Left renal pelvis (tissue), 4 donors: ENCODE results near the gene RABAC1. TPM values are rescaled to one million over a fixed set of nuclear protein-coding genes. Genes with fewer than 3 reads are reported as not detected.
"Not testable (repeated sequence)": the region's sequence is repeated elsewhere in the genome, so short reads cannot be mapped to it uniquely, and the experiment has no call there.

Source experiments
- DNase-seq, 4 donors: peaks; one replicate each; pipeline ENCODE4 v3.0.0-alpha.2; 2013; ENCODE audit warnings: low read depth in 4 of 4, low spot score in 3 of 4
- polyA plus RNA-seq, 4 donors: library from polyadenylated mRNA; unstranded; fragments of 120-200 nt; gene quantifications; one replicate each; pipeline ENCODE4 v1.2.1, GENCODE V29; 2013; ENCODE audit not compliant: insufficient read length in 4 of 4

The RABAC1 gene
- polyA plus RNA-seq, 4 donors, result 58.5 to 87.5 (median 69.5) TPM

GRCh38 chr19:41951686-41952172 lies 7.4 kb downstream of the RABAC1 start:
- peak in 1 of 4 donors; percentile 53 for DNase-seq

- DNase-seq, result no peak
Measured at GRCh38 chr19:41947091-41947490, 12.0 kb downstream of the RABAC1 start.

GRCh38 chr19:41945135-41945766 lies 13.9 kb downstream of the RABAC1 start:
- DNase-seq, result no peak

GRCh38 chr19:41944336-41944735 lies 14.8 kb downstream of the RABAC1 start:
- DNase-seq, result no peak

- no peak for DNase-seq
Measured at GRCh38 chr19:41941410-41942202, 17.5 kb downstream of the RABAC1 start.

- no peak for DNase-seq
Measured at GRCh38 chr19:41940731-41941409, 18.3 kb downstream of the RABAC1 start.

GRCh38 chr19:41939861-41940730 lies 19.0 kb downstream of the RABAC1 start:
- peak in 1 of 4 donors; percentile 45 for DNase-seq

GRCh38 chr19:41939209-41939608 lies 19.9 kb downstream of the RABAC1 start:
- DNase-seq, result not testable (repeated sequence)

- DNase-seq, result no peak
Measured at GRCh38 chr19:41937525-41938468, 21.3 kb downstream of the RABAC1 start.

GRCh38 chr19:41936961-41937360 lies 22.2 kb downstream of the RABAC1 start:
- DNase-seq, result no peak

GRCh38 chr19:41936416-41936850 lies 22.7 kb downstream of the RABAC1 start:
- no peak for DNase-seq

- DNase-seq, result no peak
Measured at GRCh38 chr19:41935760-41936415, 23.2 kb downstream of the RABAC1 start.

GRCh38 chr19:41934849-41935374 lies 24.2 kb downstream of the RABAC1 start:
- DNase-seq, result no peak

GRCh38 chr19:41933693-41934426 lies 25.3 kb downstream of the RABAC1 start:
- no peak for DNase-seq

- DNase-seq, result no peak
Measured at GRCh38 chr19:41932720-41933332, 26.3 kb downstream of the RABAC1 start.

- no peak for DNase-seq
Measured at GRCh38 chr19:41932259-41932719, 26.8 kb downstream of the RABAC1 start.

- DNase-seq, result no peak
Measured at GRCh38 chr19:41930926-41931592, 28.1 kb downstream of the RABAC1 start.
